ENCODE results near the gene CDKN2B. TPM values are rescaled to one million over a fixed set of nuclear protein-coding genes. Genes with fewer than 3 reads are reported as not detected.

CDKN2B gene
- total and polyA plus RNA-seq, 9 donors: 0.27 to 3.4 (median 0.57) TPM

- Histone ChIP-seq H3K9me3 (replicated peaks; ENCODE audit: control insufficient read depth, low read depth, low read length) (no peaks in the 10 kb centered on the region), H3K4me3 (ENCODE audit: low read length) (no peak overlapping the region), H3K27me3 (ENCODE audit: control insufficient read depth, insufficient read depth, low read length) (peaks cover 17% of the 10 kb centered on the region), H3K27ac (ENCODE audit: low read length) (no peak overlapping the region), H3K36me3 (ENCODE audit: control insufficient read depth, insufficient read depth, low read length) (no peaks in the 10 kb centered on the region), H3K4me1 (ENCODE audit: control insufficient read depth, insufficient read depth, low read length) (no peaks in the 10 kb centered on the region)
- 69% methylated on average over 2 of the region's 5 CpGs for WGBS (ENCODE audit: insufficient coverage)
- no peak for DNase-seq
Measured at GRCh38 chr9:21985964-21986667, 23.0 kb downstream of the CDKN2B start.

- H3K4me1 ChIP-seq (ENCODE audit: control insufficient read depth, insufficient read depth, low read length): no peaks in the 10 kb centered on the region
- H3K9me3 ChIP-seq (replicated peaks; ENCODE audit: control insufficient read depth, low read depth, low read length): no peaks in the 10 kb centered on the region
- H3K27me3 ChIP-seq (ENCODE audit: control insufficient read depth, insufficient read depth, low read length): peaks cover 11% of the 10 kb centered on the region
- no peak overlapping the region for H3K27ac ChIP-seq (ENCODE audit: low read length)
- no peak for DNase-seq
- no peaks in the 10 kb centered on the region for H3K36me3 ChIP-seq (ENCODE audit: control insufficient read depth, insufficient read depth, low read length)
- no peak overlapping the region for H3K4me3 ChIP-seq (ENCODE audit: low read length)
Measured at GRCh38 chr9:21984101-21984500, 25.0 kb downstream of the CDKN2B start.

GRCh38 chr9:21983561-21983935 is 25.6 kb downstream of the CDKN2B start:
- no peaks in the 10 kb centered on the region for H3K4me1 ChIP-seq (ENCODE audit: control insufficient read depth, insufficient read depth, low read length)
- no peaks in the 10 kb centered on the region for H3K9me3 ChIP-seq (replicated peaks; ENCODE audit: control insufficient read depth, low read depth, low read length)
- no peak overlapping the region for H3K27ac ChIP-seq (ENCODE audit: low read length)
- no peak for DNase-seq
- H3K27me3 ChIP-seq (ENCODE audit: control insufficient read depth, insufficient read depth, low read length): peaks cover 14% of the 10 kb centered on the region
- no peaks in the 10 kb centered on the region for H3K36me3 ChIP-seq (ENCODE audit: control insufficient read depth, insufficient read depth, low read length)
- WGBS (ENCODE audit: insufficient coverage): no CpG with 5 or more reads among the region's 1 CpG
- H3K4me3 ChIP-seq (ENCODE audit: low read length): no peak overlapping the region

GRCh38 chr9:21982861-21983560 is 26.1 kb downstream of the CDKN2B start:
- Histone ChIP-seq H3K4me1 (ENCODE audit: control insufficient read depth, insufficient read depth, low read length) (no peaks in the 10 kb centered on the region), H3K9me3 (replicated peaks; ENCODE audit: control insufficient read depth, low read depth, low read length) (no peaks in the 10 kb centered on the region), H3K27ac (ENCODE audit: low read length) (no peak overlapping the region), H3K4me3 (ENCODE audit: low read length) (no peak overlapping the region), H3K27me3 (ENCODE audit: control insufficient read depth, insufficient read depth, low read length) (peaks cover 13% of the 10 kb centered on the region), H3K36me3 (ENCODE audit: control insufficient read depth, insufficient read depth, low read length) (no peaks in the 10 kb centered on the region)
- WGBS (ENCODE audit: insufficient coverage): no CpG with 5 or more reads among the region's 1 CpG
- no peak for DNase-seq

GRCh38 chr9:21982391-21982790 is 26.7 kb downstream of the CDKN2B start:
- no peak overlapping the region for H3K27ac ChIP-seq (ENCODE audit: low read length)
- peaks cover 15% of the 10 kb centered on the region for H3K27me3 ChIP-seq (ENCODE audit: control insufficient read depth, insufficient read depth, low read length)
- no peaks in the 10 kb centered on the region for H3K9me3 ChIP-seq (replicated peaks; ENCODE audit: control insufficient read depth, low read depth, low read length)
- DNase-seq: no peak
- WGBS (ENCODE audit: insufficient coverage): no CpG with 5 or more reads among the region's 1 CpG
- H3K4me3 ChIP-seq (ENCODE audit: low read length): no peak overlapping the region
- no peaks in the 10 kb centered on the region for H3K4me1 ChIP-seq (ENCODE audit: control insufficient read depth, insufficient read depth, low read length)
- H3K36me3 ChIP-seq (ENCODE audit: control insufficient read depth, insufficient read depth, low read length): no peaks in the 10 kb centered on the region

- no peak for DNase-seq
- Histone ChIP-seq H3K27me3 (ENCODE audit: control insufficient read depth, insufficient read depth, low read length) (peaks cover 51% of the 10 kb centered on the region), H3K36me3 (ENCODE audit: control insufficient read depth, insufficient read depth, low read length) (no peaks in the 10 kb centered on the region), H3K9me3 (replicated peaks; ENCODE audit: control insufficient read depth, low read depth, low read length) (no peaks in the 10 kb centered on the region), H3K27ac (ENCODE audit: low read length) (no peak overlapping the region), H3K4me1 (ENCODE audit: control insufficient read depth, insufficient read depth, low read length) (peaks cover 13% of the 10 kb centered on the region), H3K4me3 (ENCODE audit: low read length) (no peak overlapping the region)
- WGBS (ENCODE audit: insufficient coverage): 15% methylated on average over 6 of the region's 19 CpGs
Measured at GRCh38 chr9:21976334-21976875, 32.7 kb downstream of the CDKN2B start.

- H3K4me3 ChIP-seq (ENCODE audit: low read length): peak overlapping the region; percentile 30
- H3K9me3 ChIP-seq (replicated peaks; ENCODE audit: control insufficient read depth, low read depth, low read length): no peaks in the 10 kb centered on the region
- H3K4me1 ChIP-seq (ENCODE audit: control insufficient read depth, insufficient read depth, low read length): peaks cover 13% of the 10 kb centered on the region
- no peak overlapping the region for H3K27ac ChIP-seq (ENCODE audit: low read length)
- 0% methylated on average over 36 of the region's 51 CpGs for WGBS (ENCODE audit: insufficient coverage)
- H3K36me3 ChIP-seq (ENCODE audit: control insufficient read depth, insufficient read depth, low read length): no peaks in the 10 kb centered on the region
- H3K27me3 ChIP-seq (ENCODE audit: control insufficient read depth, insufficient read depth, low read length): peaks cover 61% of the 10 kb centered on the region
- peak; percentile 21 for DNase-seq
Measured at GRCh38 chr9:21974722-21975409, 34.2 kb downstream of the CDKN2B start.

- Histone ChIP-seq H3K4me3 (ENCODE audit: low read length) (peak overlapping the region; percentile 30), H3K9me3 (replicated peaks; ENCODE audit: control insufficient read depth, low read depth, low read length) (no peaks in the 10 kb centered on the region), H3K27ac (ENCODE audit: low read length) (no peak overlapping the region), H3K27me3 (ENCODE audit: control insufficient read depth, insufficient read depth, low read length) (peaks cover 64% of the 10 kb centered on the region), H3K36me3 (ENCODE audit: control insufficient read depth, insufficient read depth, low read length) (no peaks in the 10 kb centered on the region), H3K4me1 (ENCODE audit: control insufficient read depth, insufficient read depth, low read length) (peaks cover 13% of the 10 kb centered on the region)
- 2% methylated on average over 21 of the region's 21 CpGs for WGBS (ENCODE audit: insufficient coverage)
- DNase-seq: no peak
Measured at GRCh38 chr9:21974343-21974721, 34.8 kb downstream of the CDKN2B start.

- Histone ChIP-seq H3K9me3 (replicated peaks; ENCODE audit: control insufficient read depth, low read depth, low read length) (no peaks in the 10 kb centered on the region), H3K27me3 (ENCODE audit: control insufficient read depth, insufficient read depth, low read length) (peaks cover 75% of the 10 kb centered on the region), H3K36me3 (ENCODE audit: control insufficient read depth, insufficient read depth, low read length) (no peaks in the 10 kb centered on the region), H3K4me3 (ENCODE audit: low read length) (no peak overlapping the region), H3K27ac (ENCODE audit: low read length) (no peak overlapping the region), H3K4me1 (ENCODE audit: control insufficient read depth, insufficient read depth, low read length) (peaks cover 13% of the 10 kb centered on the region)
- DNase-seq: no peak
Measured at GRCh38 chr9:21972361-21972760, 36.7 kb downstream of the CDKN2B start.

All from muscle of leg (tissue), 11 donors.